H1 (cell line): ENCODE results near the gene TRIM14. TPM values are rescaled to one million over a fixed set of nuclear protein-coding genes. Genes with fewer than 3 reads are reported as not detected.

ENCODE experiments used
- CBX8 ChIP-seq: fragments of 300-800, 300-1000 bp; sonication (generic); IDR thresholded peaks from 2 replicates; pipeline ENCODE4 v1.7.1; 2016; ENCODE audit warnings: low read depth, low read length, borderline replicate concordance
- CHD2 ChIP-seq: IDR thresholded peaks from 2 replicates; pipeline ENCODE4 v1.6.1; 2012; ENCODE audit warnings: low read length, improper control_type of control experiment
- CREB1 ChIP-seq: IDR thresholded peaks from 2 replicates; pipeline ENCODE4 v1.6.1; 2012; ENCODE audit warnings: inconsistent platforms
- EP300 ChIP-seq, 2 experiments: IDR thresholded peaks; 1 replicate in 1 of 2; 2 replicates in 1 of 2; pipeline ENCODE4 v1.6.1; 2011 to 2012; ENCODE audit warnings: low read depth in 2 of 2, low read length in 2 of 2, mild to moderate bottlenecking in 2 of 2, borderline replicate concordance in 1 of 2, inconsistent platforms in 1 of 2, moderate library complexity in 1 of 2
- EZH2 ChIP-seq: fragments of 200-600 bp; sonication (generic); IDR thresholded peaks from 2 replicates; pipeline ENCODE4 v1.7.1; 2012; ENCODE audit warnings: low read depth, mild to moderate bottlenecking, moderate library complexity, low read length, inconsistent platforms; ENCODE audit not compliant: severe bottlenecking
- HDAC6 ChIP-seq: IDR thresholded peaks from one replicate; pipeline ENCODE4 v1.7.1; 2012; ENCODE audit warnings: low read depth, mild to moderate bottlenecking, inconsistent platforms, low read length, moderate library complexity
- NRF1 ChIP-seq: IDR thresholded peaks from 2 replicates; pipeline ENCODE4 v1.6.1; 2011; ENCODE audit warnings: mild to moderate bottlenecking, low read depth, low read length, improper control_type of control experiment
- POLR2A ChIP-seq, 2 experiments: IDR thresholded peaks; 1 replicate in 1 of 2; 2 replicates in 1 of 2; pipeline ENCODE4 v1.6.1; 2011; ENCODE audit warnings: low read depth in 2 of 2, low read length in 2 of 2, mild to moderate bottlenecking in 2 of 2; ENCODE audit errors: control extremely low read depth in 1 of 2
- POU5F1 ChIP-seq: IDR thresholded peaks from 2 replicates; pipeline ENCODE4 v1.6.1; 2011; ENCODE audit warnings: low read depth, mild to moderate bottlenecking, low read length, moderate library complexity
- RFX5 ChIP-seq: IDR thresholded peaks from 2 replicates; pipeline ENCODE4 v1.6.1; 2011; ENCODE audit warnings: low read depth, low read length, improper control_type of control experiment, borderline replicate concordance
- RNF2 ChIP-seq: fragments of 200-900, 300-1000 bp; sonication (generic); IDR thresholded peaks from 2 replicates; pipeline ENCODE4 v1.7.1; 2016; ENCODE audit warnings: borderline replicate concordance, low read depth, mild to moderate bottlenecking, antibody characterized with exemption, low read length; ENCODE audit not compliant: poor library complexity, severe bottlenecking; ENCODE audit errors: missing control alignments
- RXRA ChIP-seq: IDR thresholded peaks from 2 replicates; pipeline ENCODE4 v1.6.1; 2011; ENCODE audit warnings: low read depth, mild to moderate bottlenecking, low read length, moderate library complexity; ENCODE audit not compliant: insufficient read depth
- SIRT6 ChIP-seq: IDR thresholded peaks from one replicate; pipeline ENCODE4 v1.7.1; 2012; ENCODE audit warnings: low read length, inconsistent platforms
- SRF ChIP-seq: IDR thresholded peaks from 2 replicates; pipeline ENCODE4 v1.6.1; 2011; ENCODE audit warnings: mild to moderate bottlenecking, low read depth, low read length, moderate library complexity
- TEAD4 ChIP-seq: IDR thresholded peaks from 2 replicates; pipeline ENCODE4 v1.6.1; 2012; ENCODE audit warnings: low read depth, low read length, inconsistent platforms, mixed read lengths
- polyA plus RNA-seq, 7 experiments: library from polyadenylated mRNA; depleted of rRNA in 3 of 7; stranded (reverse) in 5 of 7; unstranded in 2 of 7; fragments of >200 nt in 5 of 7; fragments of 200-250 nt in 2 of 7; gene quantifications; 1 replicate in 5 of 7; 2 replicates in 1 of 7; 4 replicates in 1 of 7; pipeline versions ENCODE4 v1.2.1 to v1.2.3, GENCODE V29; 2011 to 2013; ENCODE audit warnings: missing spikeins in 2 of 7, mixed read lengths in 2 of 7
- total RNA-seq: library from RNA; stranded (reverse); fragmentation: NEBNext Ultra II Directional; extraction: Animal tissue kit (Norgen Biotek cat#: 25700); gene quantifications from 2 replicates; pipeline ENCODE4 v1.2.1, GENCODE V29; 2021
- TF ChIP-seq, protein P1 (sequence below): IDR thresholded peaks from 2 replicates; pipeline ENCODE4 v1.6.1; 2011; ENCODE audit warnings: low read depth, mild to moderate bottlenecking, low read length; ENCODE audit not compliant: insufficient read depth
- TF ChIP-seq, protein P2 (sequence below): IDR thresholded peaks from 2 replicates; pipeline ENCODE4 v1.6.1; 2012; ENCODE audit warnings: inconsistent platforms
- TF ChIP-seq, protein P3 (sequence below): IDR thresholded peaks from 2 replicates; pipeline ENCODE4 v1.6.1; 2011; ENCODE audit warnings: low read length, improper control_type of control experiment
- TF ChIP-seq, protein P4 (sequence below): IDR thresholded peaks from 2 replicates; pipeline ENCODE4 v1.6.1; 2012; ENCODE audit warnings: low read length, inconsistent platforms

TRIM14 gene
- total and polyA plus RNA-seq, 2 of the 8 experiments (the other 6 are each of a cell fraction or from before 2014, with no cell fraction given): 9.2 to 19.4 TPM

DNA sequence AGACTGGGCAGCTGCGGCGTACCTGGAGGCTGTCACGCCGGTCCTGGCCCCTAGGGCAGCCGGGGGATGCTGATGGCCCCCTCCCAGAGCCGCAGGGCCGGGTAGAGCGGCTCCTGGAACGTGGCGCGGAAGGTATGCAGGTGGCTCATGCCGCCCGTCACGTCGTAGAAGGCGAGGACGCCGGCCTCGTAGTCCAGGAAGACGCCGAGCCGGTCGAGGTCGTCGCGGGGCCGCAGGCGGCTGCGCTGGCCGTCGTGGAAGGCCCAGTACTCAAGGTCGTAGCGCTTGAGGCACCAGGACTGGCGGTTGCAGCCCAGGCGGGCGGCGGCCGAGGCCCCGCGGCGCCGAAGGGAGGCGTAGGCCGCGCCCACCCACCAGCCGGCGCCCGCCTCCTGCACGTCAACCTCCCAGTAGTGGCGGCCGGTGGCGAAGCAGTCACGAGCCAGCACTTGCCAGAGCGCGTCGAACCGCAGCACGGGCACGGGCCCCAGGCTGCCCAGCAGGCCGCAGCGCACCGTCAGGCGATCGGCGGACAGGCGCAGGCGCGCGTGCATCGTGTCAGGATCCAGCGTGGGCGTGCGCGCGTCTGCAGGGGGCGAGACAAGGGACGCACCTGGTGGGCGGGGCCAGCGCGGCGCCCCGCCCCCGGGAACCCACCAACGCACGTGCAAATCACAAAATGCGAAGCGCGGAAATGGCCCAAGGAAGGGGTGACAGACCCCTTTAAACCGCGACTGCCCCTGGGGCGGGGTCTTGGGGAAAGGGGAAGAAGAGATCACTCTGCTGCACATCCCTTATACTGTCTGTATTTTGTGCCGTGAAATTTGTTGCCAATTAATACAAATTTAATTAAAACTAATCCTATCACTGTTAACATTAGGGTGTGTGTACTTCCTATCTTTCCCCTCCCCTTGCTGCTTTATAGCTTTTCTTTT is 31.3 kb downstream of the TRIM14 start (continued):
- TF ChIP-seq RNF2: peak; percentile 52
- no peak for TF ChIP-seq SIRT6
- TF ChIP-seq POU5F1: no peak
- TF ChIP-seq, protein P1, sequence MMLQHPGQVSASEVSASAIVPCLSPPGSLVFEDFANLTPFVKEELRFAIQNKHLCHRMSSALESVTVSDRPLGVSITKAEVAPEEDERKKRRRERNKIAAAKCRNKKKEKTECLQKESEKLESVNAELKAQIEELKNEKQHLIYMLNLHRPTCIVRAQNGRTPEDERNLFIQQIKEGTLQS: no peak
- TF ChIP-seq, protein P2, sequence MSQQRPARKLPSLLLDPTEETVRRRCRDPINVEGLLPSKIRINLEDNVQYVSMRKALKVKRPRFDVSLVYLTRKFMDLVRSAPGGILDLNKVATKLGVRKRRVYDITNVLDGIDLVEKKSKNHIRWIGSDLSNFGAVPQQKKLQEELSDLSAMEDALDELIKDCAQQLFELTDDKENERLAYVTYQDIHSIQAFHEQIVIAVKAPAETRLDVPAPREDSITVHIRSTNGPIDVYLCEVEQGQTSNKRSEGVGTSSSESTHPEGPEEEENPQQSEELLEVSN: peak; percentile 94
- TF ChIP-seq RXRA: no peak
- TF ChIP-seq SRF: no peak
- no peak for TF ChIP-seq HDAC6
- TF ChIP-seq POLR2A (IDR thresholded peaks at IDR 0.05; ENCODE audit: control extremely low read depth in 1 of 2, low read depth in 2 of 2, low read length in 2 of 2): peak in 1 of 2 experiments; percentile 45; a peak in 2 of 3 replicates
- TF ChIP-seq EP300 (IDR thresholded peaks at IDR 0.05; ENCODE audit: borderline replicate concordance in 1 of 2, low read depth in 2 of 2, low read length in 2 of 2): no peak
- TF ChIP-seq, protein P3, sequence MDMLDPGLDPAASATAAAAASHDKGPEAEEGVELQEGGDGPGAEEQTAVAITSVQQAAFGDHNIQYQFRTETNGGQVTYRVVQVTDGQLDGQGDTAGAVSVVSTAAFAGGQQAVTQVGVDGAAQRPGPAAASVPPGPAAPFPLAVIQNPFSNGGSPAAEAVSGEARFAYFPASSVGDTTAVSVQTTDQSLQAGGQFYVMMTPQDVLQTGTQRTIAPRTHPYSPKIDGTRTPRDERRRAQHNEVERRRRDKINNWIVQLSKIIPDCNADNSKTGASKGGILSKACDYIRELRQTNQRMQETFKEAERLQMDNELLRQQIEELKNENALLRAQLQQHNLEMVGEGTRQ: no peak
- TF ChIP-seq, protein P4, sequence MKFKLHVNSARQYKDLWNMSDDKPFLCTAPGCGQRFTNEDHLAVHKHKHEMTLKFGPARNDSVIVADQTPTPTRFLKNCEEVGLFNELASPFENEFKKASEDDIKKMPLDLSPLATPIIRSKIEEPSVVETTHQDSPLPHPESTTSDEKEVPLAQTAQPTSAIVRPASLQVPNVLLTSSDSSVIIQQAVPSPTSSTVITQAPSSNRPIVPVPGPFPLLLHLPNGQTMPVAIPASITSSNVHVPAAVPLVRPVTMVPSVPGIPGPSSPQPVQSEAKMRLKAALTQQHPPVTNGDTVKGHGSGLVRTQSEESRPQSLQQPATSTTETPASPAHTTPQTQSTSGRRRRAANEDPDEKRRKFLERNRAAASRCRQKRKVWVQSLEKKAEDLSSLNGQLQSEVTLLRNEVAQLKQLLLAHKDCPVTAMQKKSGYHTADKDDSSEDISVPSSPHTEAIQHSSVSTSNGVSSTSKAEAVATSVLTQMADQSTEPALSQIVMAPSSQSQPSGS: no peak
- no peak for TF ChIP-seq RFX5
- TF ChIP-seq TEAD4: peak; percentile 48; the same call in 1 of the 2 replicates
- TF ChIP-seq NRF1: 0 out of 2 replicates have a peak, but pooled peaks have one; percentile 17
- TF ChIP-seq CHD2: no peak
- 0 out of 2 replicates have a peak, but pooled peaks have one; percentile 11 for TF ChIP-seq CREB1
- TF ChIP-seq CBX8: no peak
- no peak for TF ChIP-seq EZH2
